Hepatic stellate cell (primary cell): Measurements from ENCODE around the gene MAPK12.

ENCODE experiments used
- DNase-seq: peaks from one replicate; pipeline ENCODE4 v3.0.0; 2011; ENCODE audit warnings: low spot score

Gene MAPK12

DNA sequence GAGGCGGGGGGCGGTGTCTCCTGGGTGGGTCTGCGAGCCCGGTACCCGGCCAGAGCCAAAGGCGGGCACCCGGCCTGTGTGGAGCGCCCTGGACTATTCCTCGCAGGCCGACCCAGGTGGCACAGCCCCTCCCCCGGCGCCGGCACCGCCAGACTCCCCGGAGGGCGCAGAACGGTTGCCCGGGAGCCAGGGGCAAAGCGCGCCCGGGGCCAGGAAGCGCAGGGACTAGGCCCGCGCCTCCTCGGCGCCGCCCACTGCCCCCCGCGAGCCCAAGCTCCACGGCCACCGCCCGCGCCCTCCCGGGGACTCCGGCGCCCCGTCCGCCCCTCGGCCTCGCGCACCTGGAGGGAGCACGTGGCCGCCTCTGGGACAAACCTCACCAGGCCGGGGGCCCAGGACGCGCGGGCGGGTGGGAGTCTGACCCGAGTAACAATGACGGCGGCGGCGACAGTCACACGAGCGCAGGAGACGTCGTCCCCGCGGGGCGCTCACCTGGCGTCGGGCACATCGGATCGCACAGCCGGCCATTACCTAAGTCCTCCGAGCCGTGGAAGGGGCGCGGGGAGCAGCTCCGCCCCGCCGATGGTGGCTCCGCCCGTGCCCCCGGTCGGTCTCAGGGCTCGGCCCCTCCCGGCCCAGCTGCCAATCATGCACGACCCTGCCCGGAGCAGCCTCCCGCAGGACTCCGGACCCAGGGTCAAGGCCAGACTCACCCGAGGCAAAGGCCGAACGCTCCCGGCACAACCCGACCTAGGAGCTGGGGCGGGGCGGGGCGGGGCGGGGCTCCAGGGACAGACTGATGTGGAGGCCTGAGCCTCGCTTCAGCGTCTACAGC is 38.5 kb upstream of the MAPK12 start:
- no peak for DNase-seq

DNA sequence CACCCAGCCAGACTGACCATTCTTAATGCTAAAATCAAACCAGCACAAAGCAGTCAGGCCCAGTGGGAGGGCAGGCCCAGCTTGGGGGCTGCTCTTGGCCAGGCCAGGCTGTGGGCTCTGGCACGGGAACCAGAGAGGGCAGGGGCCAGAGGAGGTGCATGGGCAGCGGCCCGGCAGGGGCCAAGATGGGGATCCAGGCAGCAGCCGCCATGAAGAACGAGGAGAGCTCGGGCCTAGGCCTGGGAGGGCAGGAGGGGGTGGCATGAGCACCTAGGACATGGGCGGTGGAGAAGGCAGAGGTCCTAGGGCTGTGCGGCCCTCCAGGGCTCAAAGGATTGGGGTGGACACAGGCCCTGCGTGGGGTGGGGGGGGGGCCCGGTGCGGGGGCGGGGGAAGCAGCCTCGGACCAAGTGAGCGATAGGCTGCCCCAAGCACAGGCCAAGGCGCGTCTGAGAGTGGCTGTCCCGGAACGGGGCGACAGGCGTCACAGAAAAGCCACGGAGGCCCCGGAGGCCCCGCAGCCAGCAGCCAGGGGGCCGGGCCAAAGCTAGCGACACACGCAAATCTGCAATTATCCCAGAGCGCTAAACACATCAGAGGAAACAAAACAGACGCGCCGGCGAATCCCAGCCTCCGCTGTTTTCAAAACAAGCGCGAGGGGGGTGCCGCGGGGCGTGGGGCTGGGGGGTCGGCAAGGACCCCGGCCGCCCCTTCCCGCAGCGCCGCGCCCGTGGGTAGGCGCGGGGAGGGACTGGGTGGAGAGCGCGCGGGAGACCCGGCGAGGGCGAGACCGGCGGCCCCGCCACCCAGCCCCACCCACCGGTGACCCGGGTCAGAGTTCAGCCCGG is 37.7 kb upstream of the MAPK12 start:
- no peak for DNase-seq

DNA sequence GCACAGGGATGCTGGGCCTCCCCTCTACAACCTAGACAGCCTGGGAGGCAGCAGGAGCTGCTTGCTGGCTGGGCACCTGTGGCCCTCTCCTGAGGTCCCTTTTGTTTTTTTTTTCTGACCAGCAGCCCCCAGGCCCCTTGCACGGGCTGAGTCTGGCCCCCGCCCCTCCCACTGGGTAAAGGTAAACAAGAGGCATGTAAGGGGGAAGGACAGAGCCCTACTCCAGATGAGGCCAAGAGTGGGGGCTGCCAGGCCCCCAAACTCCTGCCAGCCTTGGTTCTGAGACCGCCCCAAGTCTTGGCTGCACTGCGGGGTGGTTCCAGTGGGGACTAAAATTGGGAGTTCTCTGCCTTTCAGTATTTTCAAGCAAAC is 36.8 kb upstream of the MAPK12 start:
- no peak for DNase-seq

DNA sequence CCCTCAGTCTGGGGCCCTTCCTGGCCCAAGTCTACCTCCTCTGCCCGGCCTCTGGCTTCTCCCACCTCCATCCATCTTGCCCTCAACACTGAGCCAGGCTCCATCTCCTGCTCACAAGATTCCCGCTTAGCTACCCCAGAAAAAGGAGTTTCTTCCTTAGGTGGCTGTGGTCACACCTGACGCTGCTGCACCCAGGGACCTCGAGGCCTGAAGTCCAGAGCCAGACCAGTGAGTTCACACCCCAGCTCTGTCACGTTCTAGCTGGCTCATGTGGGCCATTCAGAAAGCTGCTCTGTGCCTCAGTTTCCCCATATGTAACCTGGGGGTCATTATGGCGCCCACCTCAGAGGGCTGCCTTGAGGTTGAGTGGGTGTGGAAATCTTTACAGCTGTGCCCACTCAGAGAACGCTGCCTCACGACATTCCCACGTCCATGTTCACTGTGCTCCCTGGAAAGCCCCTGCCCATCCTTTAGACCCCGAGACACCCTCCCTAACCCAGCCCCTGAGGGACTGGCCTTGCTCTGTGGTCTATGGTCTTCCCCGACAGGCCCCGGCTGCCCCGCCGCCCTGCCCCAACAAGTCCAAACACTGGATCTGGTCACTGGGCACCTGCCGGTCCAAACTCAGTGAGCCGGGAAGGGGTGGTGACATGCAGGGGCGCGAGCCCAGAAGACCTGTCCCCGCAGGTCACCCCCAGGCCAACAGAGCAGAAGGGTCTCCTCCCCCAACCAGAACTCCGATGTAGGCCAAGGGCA is 36.2 kb upstream of the MAPK12 start:
- no peak for DNase-seq

DNA sequence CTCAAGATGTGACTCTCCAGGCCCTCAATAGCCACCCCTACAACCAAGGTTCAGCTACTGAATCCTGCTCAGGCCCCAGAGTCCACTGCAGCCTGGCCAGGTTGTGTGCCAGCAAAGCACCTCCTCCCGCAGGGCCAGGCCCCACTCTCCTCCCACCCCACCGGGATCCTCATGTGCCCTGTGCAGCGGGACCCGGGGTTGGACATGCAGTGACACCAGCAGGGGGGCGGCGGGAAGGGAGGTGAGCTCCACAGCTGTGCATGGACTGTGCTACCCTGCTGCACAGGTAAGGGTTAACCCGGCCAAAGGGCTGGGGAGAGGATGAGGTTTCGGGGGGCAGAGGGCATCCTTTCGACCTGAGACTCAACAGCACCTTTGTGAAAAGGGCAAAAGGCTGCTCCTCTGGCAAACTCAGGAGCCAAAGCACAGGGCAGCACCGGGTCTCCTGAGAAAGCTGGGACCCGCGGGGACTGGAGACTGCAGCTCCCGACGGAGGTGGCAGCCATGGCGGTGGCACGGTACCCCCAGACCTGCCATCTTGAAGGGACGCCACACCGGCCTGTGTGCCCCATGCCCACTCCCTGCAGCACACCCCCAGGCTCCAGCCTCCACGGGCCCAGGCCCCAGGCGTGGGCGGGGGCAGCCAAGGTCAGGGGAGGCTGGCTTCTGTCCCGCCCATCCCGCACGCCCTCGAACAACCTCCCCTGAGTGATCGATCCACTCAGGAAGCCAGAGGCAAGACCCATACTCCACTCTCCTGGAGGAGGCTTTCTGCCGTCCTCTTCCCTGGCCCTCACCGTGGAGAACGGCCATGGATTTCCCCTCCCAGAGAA is 35.4 kb upstream of the MAPK12 start:
- no peak for DNase-seq

DNA sequence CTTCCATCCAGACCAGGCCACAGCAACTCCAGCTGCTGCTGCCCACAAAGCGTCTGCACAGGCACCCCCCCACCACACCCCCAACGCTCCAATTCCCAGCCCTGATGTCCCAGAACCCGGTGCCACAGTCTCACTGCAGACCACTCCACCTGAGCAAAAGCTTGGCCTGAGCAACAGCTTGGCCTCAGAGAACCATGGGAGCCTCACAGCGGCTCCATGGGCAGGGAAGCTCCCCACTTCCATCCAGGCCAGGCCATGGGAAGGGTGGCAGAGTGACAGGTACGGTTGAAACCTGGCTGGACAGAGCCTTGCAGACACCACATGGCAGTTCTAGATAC is 32.8 kb upstream of the MAPK12 start:
- no peak for DNase-seq

DNA sequence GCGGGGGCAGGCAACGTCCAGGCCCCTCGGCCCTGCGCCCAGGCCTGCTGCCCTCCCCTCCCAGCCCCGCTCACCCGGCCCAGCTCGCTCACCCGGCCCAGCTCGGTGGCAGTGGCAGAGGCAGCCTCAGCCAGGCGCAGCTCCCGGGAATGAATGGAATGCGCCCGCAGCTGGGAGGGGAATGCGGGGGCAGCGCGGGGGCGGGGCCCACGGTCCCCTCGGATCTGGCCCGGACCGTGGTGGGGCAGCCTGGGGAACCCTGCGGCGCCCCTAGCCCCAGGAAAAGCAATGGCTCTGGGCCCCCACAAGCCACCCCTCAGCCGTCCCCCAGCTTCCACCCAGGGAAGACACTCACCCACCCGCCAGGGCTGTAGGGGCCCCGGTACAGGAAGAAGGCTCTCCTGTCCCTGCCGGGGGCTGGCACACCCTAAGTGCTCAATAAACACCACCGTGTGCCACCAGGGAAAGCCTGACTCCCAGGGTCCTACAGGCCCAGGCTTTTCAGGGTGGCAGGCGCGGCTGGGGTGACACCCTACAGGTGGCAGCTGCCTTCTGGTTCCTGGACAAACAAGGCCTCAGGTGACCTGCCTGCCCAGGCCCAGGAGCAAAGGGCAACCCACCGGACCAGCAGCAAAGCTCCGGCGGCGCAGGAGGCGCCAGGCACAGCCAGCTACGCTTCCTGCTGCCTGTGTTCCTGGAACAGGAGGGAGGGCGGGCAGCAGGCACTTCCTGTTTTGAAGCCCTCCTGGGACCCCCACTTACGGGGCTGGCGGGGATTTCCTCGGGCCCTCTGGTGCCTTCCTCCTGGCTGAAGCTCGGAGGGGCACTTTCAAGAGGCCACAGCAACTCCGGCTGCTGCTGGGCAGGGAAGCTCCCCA is 32.2 kb upstream of the MAPK12 start:
- DNase-seq: peak; percentile 95

DNA sequence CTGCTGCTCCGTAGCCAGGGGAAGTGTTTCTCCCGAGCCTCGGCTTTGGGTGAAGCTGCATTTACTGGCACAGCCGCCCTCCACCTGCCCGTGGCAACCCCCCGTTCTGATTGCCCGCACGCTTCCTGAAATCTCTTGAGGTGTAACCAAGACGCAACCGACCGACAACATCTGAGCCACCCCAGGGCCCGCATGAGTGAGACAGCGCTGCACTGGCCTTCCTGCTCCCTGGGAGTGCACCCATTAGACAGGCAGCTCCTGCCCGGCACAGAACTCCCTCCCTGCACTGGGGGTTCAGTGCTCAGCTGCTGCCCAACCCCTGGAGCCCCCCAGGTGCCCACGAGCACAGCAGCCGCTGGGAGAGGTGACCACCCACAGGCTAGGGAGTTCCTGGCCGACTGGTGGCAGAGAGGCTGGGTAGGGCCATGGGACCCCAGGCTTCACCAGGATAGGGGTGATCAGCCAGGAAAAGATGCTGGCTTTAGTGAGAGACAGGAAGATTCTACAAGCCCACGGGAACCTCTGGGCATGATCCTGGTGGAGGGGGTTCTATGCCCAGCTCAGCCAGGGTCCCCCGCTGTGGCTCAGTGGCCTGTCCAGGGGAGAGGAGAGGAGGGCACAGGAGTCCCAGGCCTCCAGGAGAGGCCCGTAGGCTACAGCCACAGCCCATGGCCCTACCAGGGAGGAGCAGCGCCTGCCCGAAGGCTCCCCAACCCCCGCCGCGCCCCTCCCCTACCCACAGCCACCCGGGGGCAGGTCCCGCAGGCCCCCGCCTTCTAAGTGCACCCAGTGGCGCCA is 31.4 kb upstream of the MAPK12 start:
- no peak for DNase-seq

DNA sequence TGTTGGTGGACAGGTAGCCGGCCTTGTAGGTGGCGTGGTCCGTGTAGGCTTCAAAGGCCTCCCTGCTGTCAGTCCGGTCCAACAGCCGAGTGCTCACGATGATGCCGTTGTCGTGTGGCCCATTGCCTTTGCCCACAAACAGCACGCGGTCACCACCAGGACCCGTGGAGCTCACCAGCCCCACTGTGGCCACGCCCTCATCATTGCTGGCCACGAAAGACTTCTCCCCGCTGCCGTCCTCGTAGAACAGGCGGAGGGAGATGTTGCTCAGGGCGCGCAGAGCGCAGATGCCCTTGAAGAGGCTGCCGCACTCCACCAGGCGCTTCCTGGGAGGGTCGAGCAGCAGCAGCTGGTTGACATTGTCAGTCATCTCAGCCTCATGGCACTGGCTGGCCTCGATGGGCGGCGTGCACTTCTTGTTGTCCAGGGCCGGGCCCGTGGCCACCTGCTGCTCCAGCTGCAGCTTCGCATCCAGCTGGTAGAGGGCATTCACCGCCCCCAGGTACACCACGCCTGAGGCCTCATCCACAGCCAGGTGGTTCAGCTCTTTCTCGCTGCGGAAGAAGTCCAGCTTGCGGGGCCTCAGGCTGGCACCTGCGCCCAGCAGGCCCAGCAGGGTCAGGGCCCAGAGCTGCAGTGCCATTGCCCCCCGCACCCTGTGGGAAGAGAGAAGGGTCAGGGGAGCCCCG is 28.6 kb upstream of the MAPK12 start:
- no peak for DNase-seq

DNA sequence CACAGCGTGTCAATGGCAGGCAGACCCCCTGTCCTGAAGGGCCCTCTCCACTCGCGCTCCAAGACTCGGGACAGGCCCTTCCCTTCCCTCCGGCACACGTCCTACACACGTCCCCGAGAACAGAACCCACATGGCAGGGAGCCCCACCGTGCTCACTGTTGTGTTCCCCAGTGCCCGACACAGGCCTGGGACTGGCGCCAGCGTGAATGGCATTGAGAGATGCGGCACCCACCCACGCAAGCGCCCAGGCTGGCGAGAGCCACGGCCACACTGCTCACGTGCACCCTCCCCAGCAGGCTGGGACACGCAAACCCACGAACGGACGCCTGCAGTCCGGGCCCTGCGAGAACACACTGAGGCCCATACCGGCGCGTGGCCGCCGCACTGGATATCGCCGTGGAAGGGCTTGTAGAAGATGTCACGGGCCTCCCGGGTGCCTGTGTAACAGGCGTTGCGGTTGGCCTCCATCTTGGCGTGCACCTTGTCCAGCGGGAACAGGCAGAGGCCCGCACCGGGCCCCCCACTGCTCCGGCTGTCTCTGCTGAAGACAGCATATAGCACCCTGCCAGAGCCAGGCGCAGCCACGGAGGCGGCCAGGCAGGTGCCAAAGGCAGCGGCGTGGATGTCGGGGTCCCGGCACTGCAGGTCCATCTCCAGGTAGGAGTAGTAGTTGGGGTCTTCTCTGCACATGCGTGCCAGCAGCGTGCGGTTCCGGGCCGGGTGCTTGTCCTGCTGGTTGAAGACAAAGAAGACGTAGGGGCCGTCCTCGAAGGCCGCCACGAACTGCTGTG is 27.9 kb upstream of the MAPK12 start:
- DNase-seq: no peak

DNA sequence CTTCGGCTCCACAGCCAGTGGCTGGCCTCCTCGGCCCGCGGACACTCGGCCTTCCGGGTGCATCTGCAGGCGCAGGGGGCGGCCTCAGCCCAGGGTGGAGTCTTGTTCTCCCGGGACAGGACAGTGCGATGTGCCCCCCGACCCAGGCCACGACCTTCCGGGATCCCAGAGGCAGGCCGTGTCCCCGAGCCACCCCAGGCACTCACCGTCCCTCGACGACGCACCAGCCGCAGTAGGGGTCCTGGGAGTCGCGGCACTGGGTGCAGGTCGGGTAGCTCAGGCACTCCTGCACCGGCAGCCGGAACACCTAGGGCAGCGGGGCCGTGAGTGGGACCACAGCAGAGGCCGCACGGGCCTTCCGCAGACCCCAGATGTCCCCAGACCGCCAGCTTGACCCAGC is 26.2 kb upstream of the MAPK12 start:
- no peak for DNase-seq

DNA sequence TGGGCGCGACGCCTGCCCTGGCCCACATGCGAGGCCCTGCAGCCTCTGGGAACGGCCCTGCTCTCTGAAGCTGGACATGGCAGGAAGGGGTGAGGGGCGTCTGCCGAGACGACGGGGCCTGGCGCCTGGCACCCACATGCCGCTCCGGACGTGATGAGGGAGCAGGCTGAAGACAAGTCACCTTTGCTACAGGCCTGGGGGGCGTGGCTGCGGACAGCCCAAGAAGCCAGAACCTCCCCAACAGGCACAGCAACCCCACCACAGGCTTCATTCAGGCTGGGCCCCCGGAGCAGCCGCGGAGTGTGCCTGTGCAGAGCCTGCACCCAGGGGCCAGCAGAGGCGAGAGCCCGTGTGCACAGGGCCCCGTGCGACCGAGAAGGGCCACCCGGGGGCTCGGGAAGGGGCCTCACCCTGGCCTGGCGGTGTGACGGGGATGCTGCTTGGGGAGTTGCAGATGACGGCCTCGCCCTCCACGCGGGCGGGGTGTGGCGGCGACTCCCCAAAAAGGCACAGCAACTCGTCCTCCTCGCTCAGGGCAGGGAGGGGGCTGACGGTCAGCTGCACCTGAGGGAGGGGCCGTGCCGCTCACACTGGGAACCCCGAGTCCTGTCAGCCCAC is 25.3 kb upstream of the MAPK12 start:
- no peak for DNase-seq

DNA sequence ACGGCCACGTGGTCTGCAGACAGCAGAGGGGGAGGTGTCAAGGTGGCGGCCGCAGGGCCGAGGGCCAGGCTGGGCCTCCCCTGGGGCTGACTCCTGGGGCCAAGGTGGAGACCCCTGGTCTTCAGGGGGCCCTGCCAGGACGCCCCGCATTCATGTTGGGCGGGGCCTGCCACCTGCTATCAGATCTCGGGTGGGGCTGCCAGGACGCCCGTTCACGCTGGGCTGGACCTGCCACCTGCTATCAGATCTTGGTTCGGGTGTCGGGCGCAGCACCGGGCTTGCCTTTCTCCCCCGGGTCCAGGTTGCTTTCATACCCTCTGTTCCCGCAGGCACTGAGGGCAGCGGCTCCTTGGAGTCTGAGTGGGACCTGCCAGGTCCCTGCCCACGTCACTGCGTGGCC is 24.8 kb upstream of the MAPK12 start:
- DNase-seq: no peak

DNA sequence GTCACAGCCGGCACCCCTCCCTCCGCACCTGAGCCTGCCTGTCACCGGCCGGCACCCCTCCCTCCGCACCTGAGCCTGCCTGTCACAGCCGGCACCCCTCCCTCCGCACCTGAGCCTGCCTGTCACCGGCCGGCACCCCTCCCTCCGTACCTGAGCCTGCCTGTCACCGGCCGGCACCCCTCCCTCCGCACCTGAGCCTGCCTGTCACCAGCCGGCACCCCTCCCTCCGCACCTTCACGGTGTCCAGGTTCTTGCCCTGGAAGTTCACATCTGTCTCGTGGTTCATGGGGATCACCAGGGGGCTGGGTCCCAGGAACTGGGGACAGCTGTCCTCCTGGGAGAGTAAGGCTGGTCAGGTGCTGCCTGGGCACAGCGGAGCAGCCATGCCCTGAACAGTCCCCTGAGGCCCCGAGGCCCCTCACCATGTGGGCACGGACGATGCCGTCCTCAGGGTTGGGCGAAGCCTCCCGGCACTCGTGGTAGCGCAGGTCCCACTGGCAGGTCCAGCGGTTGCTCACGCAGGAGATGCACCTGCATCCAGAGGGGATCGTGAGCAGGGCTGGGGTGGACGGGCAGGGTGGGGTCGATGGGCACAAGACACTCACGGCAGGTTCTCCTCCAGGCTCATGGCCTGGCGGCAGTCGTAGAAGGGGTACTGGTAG is 24.2 kb upstream of the MAPK12 start:
- no peak for DNase-seq

DNA sequence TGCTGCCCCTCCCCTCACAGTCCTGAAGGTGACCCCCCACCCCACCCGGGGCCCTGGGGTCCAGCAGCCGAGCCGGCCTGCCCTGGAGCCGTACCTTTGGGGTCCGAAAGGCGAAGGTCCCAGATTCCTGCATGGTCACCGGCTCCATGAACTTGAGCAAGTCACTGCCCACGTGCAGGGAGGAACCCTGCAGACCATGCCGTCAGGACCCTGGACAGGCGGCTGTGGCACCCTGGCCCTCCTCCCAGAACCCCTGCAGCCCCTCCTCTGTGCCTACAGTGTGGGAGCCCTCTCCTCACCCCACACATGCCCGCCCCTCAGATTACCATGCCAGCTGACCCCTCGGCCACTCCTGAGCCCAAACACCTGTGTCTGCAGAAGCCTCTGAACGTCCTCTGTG is 23.0 kb upstream of the MAPK12 start:
- no peak for DNase-seq

DNA sequence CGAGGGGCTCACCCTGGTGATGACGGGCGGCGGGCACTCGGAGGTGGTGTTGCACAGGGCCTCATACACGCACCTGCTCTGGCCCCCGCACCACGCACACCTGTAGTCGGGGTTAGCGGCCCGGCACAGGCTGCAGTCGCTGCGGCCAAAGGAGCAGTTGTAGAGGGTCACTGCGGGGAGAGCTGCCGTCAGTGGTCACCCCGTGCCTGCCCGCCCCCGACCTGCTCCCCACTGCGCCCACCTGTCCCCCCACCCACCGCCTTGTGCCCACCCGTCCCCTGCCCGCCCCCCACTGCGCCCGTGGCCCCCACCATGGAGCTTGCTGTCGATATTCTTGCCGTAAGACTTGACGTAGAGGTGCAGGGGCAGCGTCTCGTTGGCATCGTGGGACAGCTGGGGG is 22.3 kb upstream of the MAPK12 start:
- no peak for DNase-seq

DNA sequence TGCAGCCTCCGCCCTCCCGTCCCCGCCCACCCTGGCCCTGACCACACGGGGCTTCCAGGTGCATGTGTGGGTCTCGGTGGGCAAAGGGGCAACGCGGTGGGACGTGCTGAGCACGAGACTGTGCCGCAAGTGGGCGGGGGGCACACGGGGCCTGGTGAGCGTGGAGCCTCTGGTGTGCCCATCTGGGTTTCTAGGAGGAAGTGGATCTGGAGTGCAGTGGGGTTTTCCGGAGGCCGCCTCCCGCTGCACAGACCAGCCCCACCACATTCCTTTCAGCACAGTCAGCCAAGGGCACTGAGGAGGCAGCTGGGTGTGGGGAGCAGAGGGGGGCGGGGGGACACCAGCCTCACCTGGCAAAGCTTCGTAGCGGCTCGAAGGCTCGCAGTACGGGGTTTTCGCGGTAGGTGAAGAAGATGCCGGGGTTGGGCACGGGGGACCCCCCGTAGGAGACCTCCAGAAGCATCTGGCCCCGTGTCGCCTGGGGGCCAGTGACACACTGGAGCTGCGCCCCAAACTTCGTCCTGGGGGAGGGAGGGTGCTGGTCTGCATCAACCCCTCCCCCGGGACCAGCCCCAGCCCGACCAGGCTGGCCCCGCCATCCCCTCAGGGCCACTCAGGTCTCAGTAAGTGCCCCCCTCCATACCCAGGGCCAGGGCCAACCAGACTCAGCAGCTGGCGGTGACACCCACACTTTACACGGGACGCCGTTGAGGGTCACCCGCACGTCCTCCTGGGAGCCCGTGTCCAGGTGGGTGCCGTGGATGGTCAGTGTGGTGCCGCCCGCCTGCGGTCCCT is 21.1 kb upstream of the MAPK12 start:
- DNase-seq: peak; percentile 89
